Measurements from ENCODE around the gene RPAP3.

RPAP3 gene, protein sequence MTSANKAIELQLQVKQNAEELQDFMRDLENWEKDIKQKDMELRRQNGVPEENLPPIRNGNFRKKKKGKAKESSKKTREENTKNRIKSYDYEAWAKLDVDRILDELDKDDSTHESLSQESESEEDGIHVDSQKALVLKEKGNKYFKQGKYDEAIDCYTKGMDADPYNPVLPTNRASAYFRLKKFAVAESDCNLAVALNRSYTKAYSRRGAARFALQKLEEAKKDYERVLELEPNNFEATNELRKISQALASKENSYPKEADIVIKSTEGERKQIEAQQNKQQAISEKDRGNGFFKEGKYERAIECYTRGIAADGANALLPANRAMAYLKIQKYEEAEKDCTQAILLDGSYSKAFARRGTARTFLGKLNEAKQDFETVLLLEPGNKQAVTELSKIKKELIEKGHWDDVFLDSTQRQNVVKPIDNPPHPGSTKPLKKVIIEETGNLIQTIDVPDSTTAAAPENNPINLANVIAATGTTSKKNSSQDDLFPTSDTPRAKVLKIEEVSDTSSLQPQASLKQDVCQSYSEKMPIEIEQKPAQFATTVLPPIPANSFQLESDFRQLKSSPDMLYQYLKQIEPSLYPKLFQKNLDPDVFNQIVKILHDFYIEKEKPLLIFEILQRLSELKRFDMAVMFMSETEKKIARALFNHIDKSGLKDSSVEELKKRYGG

DNA sequence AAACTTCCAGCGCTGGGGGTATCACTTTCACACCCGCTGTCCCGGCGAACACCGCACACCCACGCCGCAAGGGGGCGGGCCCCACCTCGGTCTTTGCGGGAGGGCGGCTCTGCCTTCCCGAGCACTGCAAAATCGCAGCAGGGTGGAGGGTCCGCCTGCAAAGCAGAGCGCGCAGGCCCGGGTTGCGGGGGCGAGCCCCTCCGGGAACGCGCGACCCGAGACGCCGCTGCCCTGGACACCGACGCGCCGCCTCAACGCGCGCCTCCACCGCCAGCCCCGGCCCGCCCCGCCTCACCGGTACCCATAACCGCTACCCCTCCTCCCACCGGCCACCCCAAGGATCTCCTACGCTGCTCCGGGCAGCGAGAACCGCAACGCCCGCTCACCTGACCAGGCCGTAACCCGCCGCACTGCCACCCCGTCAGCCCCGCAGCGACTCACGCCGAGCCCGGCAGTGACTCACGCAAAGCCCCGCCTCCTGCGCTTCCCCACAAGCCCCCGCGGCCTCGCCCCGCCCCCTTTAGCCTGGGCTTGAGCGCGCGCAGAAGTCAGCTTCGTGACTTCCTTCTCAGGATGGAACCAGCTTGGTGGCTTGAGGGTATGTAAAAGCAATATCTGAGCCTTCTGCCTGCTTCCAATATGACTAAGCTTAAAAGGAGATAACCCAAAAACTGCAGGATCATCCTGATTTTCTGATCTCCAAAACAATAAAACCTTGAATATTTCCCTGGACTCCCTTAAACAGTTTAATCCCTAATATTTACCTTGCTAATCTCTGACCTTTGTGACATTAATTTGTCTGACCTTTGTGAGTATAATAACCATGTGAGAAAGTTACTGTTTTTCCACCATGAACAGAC lies at the start of gene RPAP3:
RPAP3 (minus strand) TSS at position 465 of the 860 bp plus-strand sequence. CDS start 3,190 bp downstream, outside the sequence.
- DNase-seq (ENCODE audit: low read depth) = peak; percentile 73

DNA sequence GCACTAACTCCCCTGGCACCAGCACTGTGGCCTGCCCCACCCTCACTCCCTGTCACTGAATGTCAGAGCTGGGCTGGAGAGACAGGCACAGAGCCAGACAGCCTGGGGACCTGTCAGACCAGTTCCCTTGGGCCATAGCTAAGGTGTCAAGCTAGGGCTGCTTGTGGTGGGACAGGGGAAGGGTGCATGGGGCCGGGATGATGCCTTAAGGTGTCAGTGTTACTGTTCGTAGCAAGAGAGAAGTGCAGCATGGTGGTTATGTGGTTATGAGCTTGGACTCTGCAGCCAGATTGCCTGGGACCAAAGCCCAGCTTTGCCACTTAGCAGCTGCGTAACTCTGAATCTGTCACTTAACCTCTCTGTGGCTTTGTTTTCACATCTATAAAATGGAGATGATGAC lies 49.1 kb upstream of the RPAP3 start:
- DNase-seq (ENCODE audit: low read depth) = no peak

- no peak for DNase-seq (ENCODE audit: low read depth)
Measured at GRCh38 chr12:47754126-47754525, 48.3 kb upstream of the RPAP3 start.

DNA sequence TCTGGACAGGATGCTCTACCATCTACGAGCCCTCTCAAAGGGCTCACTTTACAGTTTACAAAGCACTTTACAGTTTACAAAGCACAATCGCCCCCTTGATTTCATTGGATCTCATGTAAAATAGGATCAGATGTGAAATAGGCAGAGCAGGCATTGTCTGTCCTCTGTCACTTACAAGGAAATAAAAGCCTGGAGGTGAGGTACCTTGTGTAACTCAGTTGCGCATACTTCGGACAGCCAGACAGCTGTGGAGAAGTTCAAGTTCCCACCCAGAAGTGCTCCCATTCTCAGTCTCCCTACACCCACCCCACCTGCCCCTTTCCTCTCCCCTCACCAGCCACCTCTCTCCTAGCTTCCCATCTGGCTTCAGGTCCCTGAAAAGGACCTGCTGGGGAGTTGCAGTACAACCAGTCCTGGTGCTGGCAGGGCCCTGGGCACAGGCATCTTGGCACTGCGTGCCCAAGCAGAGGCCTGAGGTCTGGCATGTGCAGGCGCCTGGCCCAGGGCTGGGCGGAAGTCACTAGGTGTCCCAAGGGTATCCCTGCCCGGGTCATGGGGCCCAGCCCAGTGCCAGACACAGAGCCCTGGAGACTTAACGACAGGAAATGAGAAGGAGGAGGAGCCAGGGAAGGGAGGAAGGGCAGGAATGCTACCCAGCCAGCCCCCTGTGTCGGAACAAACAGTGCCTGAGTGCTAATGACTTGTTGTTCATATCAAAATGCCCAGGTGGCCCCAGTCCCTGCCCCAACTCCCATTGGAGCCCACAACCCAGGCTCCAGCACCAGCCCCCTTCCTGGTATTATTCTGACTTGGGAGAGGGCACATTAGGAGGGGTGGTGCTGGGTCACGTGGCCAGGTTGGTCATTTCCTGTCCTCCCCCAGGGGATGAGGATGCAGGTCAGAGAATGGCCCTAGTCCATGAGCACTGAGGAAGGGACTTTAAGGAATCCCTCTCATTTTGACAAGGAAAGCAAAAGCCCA lies 47.5 kb upstream of the RPAP3 start:
- DNase-seq (ENCODE audit: low read depth) = no peak

GRCh38 chr12:47752552-47752951 lies 46.7 kb upstream of the RPAP3 start:
- peak; percentile 60 for DNase-seq (ENCODE audit: low read depth)

GRCh38 chr12:47752121-47752520 lies 46.3 kb upstream of the RPAP3 start:
- DNase-seq (ENCODE audit: low read depth) = no peak

DNA sequence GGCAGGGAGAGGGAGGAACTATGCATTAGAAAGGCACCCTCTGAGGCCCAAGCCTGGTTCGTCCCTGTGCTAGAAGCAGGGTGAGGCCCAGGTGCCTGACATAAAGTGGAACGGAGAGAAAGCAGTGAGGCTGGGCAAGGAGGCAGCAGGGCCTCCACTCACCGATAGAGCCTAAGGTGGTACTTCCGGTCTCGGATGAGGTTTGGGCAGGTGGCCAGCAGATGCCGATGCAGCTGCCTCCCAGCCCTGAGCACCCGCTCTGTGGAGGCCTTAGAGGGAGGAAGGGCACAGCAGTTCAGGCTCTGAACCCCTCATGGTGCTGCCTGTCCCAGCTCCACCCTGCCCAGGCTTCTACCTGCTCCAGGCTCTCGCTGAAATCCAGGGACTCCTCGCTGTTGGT lies 45.7 kb upstream of the RPAP3 start:
- DNase-seq (ENCODE audit: low read depth) = no peak

DNA sequence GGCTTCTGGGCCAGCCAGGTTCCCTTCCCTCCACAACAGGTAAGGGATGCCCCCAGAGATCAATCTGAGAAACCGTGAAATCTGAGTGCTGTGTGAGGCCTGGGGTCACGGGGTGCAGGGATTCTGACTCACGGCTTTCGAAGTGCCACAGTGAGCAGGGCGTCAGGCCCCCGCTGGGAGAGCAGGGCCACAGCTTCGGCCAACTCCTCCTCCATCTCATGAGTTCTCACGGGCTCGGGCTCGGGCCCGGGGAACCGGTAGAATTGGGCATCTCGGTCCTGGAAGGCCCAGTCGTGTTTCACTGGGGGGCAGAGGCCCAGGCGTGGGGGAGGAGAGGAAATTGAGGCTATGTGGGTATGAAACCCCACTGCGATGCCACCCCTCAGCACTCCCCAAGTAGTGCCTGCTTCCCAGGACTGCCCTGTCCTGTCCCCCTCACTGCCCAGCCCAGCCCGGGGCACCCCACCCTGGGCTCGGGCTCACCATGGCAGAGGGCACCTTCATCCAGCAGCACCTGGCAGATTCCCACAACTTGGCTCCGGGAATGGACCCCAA lies 45.2 kb upstream of the RPAP3 start:
- DNase-seq (ENCODE audit: low read depth) = no peak

GRCh38 chr12:47750229-47750798 lies 44.5 kb upstream of the RPAP3 start:
- DNase-seq (ENCODE audit: low read depth) = no peak

DNA sequence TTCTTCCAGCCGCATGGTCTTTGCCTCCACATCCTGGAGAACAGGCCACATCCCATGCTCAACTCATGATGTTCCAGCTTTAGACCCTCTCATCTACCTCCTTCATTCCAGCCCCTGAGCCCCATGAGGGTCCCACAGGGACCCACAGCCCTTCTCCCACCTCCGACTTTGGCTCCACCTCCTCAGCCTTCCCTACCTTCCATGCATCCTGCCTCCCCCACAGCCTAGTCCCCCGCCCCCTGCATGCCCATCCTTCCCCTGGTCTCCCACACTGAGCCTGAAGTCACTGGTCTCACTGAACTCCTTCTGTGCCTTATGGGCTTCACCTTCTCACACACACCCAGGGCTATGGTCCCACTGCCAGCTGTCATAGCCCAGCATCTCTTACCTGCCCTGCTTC lies 43.1 kb upstream of the RPAP3 start:
- DNase-seq (ENCODE audit: low read depth) = no peak

DNA sequence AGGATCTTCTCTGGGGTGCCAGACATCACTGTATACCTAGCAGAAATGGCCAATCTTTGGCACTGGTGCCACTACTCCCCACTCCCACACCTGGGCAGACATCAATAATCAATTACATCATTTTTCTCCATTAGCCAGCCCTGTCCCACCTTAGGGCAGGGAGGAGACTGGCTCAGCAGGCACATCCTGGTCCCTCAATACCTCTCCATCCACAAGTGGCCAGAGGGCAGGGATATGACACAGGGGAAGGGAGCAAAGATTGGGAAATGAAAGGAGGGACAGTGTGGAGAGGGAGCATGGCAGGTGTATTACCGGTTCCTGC lies 42.6 kb upstream of the RPAP3 start:
- no peak for DNase-seq (ENCODE audit: low read depth)

- no peak for DNase-seq (ENCODE audit: low read depth)
Measured at GRCh38 chr12:47747596-47748506, 42.0 kb upstream of the RPAP3 start.

DNA sequence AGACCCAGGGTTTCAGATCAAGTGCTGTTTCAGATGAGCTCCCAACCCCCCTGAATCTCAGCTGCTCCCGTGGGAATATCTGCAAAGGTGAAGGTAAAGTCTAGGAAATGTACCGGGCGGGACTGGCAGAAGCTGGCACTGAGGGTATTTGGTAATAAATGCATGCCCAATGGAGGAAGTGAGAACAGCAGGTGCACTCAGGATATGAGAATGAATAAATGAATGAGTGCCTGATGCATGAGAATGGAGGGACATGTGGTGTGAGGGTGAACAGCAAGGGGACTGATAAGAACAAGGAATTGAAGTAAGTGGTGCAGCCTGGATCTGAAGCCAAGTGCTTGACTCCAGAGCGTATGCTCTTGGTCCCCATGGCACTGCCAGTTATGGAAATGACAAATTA lies 41.3 kb upstream of the RPAP3 start:
- DNase-seq (ENCODE audit: low read depth) = no peak

- DNase-seq (ENCODE audit: low read depth) = no peak
Measured at GRCh38 chr12:47746523-47746922, 40.7 kb upstream of the RPAP3 start.

DNA sequence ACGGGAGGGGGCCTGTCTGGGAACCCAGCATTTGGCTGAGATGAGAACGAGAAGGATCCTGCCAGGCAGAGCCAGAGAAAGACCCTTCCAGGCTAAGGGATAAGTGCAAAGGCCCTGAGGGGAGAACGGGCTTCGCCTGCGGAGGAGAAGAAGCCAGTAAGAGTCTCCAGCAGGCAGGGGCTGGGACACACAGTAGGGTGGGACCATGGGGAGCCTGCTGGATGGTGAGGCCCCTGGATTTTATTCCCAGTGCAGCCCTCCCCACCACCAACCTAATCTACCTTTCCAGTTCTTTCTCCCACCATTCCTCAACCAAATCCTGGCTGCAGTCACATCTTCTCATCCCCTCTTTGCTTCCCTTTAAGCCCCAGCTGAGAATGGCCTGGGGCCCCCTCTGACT lies 40.2 kb upstream of the RPAP3 start:
- no peak for DNase-seq (ENCODE audit: low read depth)

DNA sequence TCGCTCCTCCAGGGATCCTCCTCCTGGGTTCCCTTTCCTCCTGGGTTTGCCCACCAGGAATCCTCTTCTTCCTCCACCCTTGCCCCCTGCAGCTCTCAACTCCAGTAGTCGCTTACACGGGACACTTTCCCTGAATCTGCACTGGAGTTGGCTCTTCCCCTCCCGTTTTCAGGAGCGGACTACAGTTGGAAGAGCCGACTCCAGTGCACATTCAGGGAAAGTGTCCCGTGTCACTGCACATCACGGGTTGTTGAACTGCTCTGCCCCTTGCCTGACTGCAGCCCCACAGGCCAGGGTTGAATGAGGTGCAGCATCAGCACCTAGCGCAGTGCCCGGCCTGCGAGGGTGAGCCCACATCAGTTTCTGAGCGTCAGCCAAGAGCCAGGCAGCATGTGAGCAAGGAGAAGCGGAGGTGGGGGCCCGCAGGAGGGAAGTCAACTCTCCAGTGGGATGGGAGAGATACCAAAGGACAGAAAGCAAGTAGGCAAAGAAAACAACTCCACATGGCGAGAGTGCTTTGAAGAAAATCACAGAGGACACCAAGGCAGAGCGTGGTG lies 39.7 kb upstream of the RPAP3 start:
- no peak for DNase-seq (ENCODE audit: low read depth)

GRCh38 chr12:47744778-47745436 lies 39.1 kb upstream of the RPAP3 start:
- no peak for DNase-seq (ENCODE audit: low read depth)

DNA sequence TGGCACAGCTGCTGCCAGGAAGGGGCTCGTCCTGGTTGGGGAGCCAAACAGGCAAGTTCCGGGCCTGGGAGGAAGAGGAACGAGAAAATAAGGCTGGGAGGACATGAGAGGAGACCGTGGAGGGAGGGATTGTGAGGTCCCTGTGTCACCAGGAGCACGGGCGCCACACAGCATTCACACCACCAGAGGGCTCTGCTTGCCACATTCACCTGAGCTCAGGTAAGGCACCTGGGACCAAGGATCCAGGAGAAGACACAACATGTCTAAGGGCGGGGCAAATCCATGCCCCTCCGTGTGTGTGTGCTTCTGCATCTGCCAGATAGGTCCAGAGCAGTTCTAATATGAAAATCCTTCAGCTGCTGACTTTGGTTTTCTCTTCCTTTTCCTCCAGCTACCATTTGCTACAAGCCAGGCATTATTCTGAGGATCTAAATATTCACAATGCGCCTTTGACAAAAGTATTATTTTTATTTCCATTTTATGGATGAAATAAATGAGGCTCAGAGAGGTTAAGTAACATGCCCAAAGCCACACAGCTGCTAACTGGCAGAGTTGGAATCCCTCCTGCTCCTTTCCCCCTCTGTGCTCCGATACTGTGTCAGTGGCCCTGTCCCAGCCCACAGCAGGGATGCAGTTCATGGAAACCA lies 38.3 kb upstream of the RPAP3 start:
- no peak for DNase-seq (ENCODE audit: low read depth)
